Measurements from ENCODE around the gene SORL1.

Gene SORL1

DNA sequence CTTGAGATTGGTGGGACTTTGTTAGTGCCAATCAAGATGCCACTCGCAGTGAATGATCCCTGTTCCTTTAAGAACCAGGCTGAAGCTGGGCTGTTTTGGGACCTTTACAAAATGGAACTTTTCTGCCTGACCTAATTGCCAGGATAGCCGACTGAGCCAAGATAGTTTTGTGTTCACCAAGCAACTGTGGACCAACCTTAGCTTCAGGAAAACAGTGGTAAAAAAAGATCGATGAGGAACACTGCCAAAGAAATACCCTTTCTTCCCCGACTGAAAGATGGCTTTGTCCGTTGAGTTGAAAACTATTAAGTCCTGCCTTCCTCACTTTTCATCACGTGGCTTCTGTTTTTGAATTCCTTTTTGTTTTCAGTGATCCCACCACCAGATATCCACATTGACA is 158.6 kb downstream of the SORL1 start:
- Histone ChIP-seq H3K4me3 (ENCODE audit: low read length, poor library complexity, severe bottlenecking) (no peak overlapping the region), H3K36me3 (ENCODE audit: insufficient read depth, low read length) (peaks cover 100% of the 10 kb centered on the region), H3K9me3 (ENCODE audit: insufficient read depth, low read depth, low read length) (no peaks in the 10 kb centered on the region), H3K4me2 (ENCODE audit: low read depth, low read length, poor library complexity, severe bottlenecking) (no peak overlapping the region), H2AFZ (ENCODE audit: low read length) (no peak overlapping the region), H3F3A (ENCODE audit: low read depth) (no peaks in the 10 kb centered on the region), H3K4me1 (ENCODE audit: insufficient read depth, low read length, poor library complexity, severe bottlenecking) (no peaks in the 10 kb centered on the region), H3K27me3 (ENCODE audit: insufficient read depth, low read length, poor library complexity, severe bottlenecking) (no peaks in the 10 kb centered on the region), H3K79me2 (ENCODE audit: insufficient read depth, low read length) (no peaks in the 10 kb centered on the region), H3K9ac (ENCODE audit: low read depth, low read length, poor library complexity, severe bottlenecking) (no peak overlapping the region), H3K9me2 (replicated peaks; ENCODE audit: low read depth, low read length) (no peaks in the 10 kb centered on the region), H4K20me1 (ENCODE audit: insufficient read depth, low read length, poor library complexity, severe bottlenecking) (no peaks in the 10 kb centered on the region)
- TF ChIP-seq EZH2phosphoT487 (IDR thresholded peaks at IDR 0.05; ENCODE audit: borderline replicate concordance): no peak
- TF ChIP-seq, protein P1, sequence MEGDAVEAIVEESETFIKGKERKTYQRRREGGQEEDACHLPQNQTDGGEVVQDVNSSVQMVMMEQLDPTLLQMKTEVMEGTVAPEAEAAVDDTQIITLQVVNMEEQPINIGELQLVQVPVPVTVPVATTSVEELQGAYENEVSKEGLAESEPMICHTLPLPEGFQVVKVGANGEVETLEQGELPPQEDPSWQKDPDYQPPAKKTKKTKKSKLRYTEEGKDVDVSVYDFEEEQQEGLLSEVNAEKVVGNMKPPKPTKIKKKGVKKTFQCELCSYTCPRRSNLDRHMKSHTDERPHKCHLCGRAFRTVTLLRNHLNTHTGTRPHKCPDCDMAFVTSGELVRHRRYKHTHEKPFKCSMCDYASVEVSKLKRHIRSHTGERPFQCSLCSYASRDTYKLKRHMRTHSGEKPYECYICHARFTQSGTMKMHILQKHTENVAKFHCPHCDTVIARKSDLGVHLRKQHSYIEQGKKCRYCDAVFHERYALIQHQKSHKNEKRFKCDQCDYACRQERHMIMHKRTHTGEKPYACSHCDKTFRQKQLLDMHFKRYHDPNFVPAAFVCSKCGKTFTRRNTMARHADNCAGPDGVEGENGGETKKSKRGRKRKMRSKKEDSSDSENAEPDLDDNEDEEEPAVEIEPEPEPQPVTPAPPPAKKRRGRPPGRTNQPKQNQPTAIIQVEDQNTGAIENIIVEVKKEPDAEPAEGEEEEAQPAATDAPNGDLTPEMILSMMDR (conservative IDR thresholded peaks at IDR 0.05; ENCODE audit: low read length): no peak

DNA sequence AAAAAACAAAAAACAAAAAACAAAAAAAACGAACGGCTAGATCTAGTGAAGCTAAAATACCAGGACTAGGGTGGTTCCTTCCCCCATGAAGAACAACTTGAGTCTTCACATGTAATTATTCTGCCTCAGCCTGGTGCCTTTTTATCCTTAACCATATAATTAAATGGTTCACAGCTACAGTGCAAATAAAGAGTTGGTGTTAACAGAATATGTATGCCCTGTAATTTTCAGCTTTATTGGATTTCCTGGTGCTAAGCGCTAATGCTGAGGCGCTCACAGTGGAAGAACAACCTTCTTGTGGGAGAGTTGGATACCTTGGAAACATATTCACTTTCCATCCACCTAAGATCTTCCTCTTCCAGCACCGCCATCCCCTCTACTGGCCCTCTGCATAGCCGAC is 159.1 kb downstream of the SORL1 start:
- TF ChIP-seq, protein P1 (conservative IDR thresholded peaks at IDR 0.05; ENCODE audit: low read length): no peak
- no peak for TF ChIP-seq EZH2phosphoT487 (IDR thresholded peaks at IDR 0.05; ENCODE audit: borderline replicate concordance)
- H3K9me3 ChIP-seq (ENCODE audit: insufficient read depth, low read depth, low read length): no peaks in the 10 kb centered on the region
- no peaks in the 10 kb centered on the region for H3K79me2 ChIP-seq (ENCODE audit: insufficient read depth, low read length)
- H3K9me2 ChIP-seq (replicated peaks; ENCODE audit: low read depth, low read length): no peaks in the 10 kb centered on the region
- H2AFZ ChIP-seq (ENCODE audit: low read length): no peak overlapping the region
- H3K27me3 ChIP-seq (ENCODE audit: insufficient read depth, low read length, poor library complexity, severe bottlenecking): no peaks in the 10 kb centered on the region
- H3K4me3 ChIP-seq (ENCODE audit: low read length, poor library complexity, severe bottlenecking): no peak overlapping the region
- no peaks in the 10 kb centered on the region for H4K20me1 ChIP-seq (ENCODE audit: insufficient read depth, low read length, poor library complexity, severe bottlenecking)
- H3K4me1 ChIP-seq (ENCODE audit: insufficient read depth, low read length, poor library complexity, severe bottlenecking): no peaks in the 10 kb centered on the region
- peaks cover 100% of the 10 kb centered on the region for H3K36me3 ChIP-seq (ENCODE audit: insufficient read depth, low read length)
- H3F3A ChIP-seq (ENCODE audit: low read depth): no peaks in the 10 kb centered on the region
- no peak overlapping the region for H3K4me2 ChIP-seq (ENCODE audit: low read depth, low read length, poor library complexity, severe bottlenecking)
- no peak overlapping the region for H3K9ac ChIP-seq (ENCODE audit: low read depth, low read length, poor library complexity, severe bottlenecking)

DNA sequence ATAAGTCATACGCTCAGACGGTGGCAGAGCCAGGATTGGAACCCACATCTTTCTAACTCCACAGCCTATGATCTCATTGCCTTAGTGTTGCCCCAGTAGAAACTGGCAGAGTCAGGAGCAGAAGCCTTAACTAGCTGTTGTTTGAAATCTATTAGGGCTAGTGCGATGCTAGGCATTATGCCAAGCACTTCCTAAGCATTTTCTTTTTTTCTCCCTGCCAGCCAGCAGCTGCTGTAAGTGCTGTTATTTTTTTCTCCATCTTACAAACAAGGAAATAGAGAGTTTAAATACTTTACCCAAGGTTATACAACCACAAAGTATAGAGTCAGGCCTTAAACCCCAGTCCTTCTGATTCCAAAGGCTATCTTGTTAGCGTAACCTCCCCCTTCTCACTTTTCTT is 161.6 kb downstream of the SORL1 start:
- peaks cover 100% of the 10 kb centered on the region for H3K36me3 ChIP-seq (ENCODE audit: insufficient read depth, low read length)
- H3K4me2 ChIP-seq (ENCODE audit: low read depth, low read length, poor library complexity, severe bottlenecking): no peak overlapping the region
- no peak overlapping the region for H3K4me3 ChIP-seq (ENCODE audit: low read length, poor library complexity, severe bottlenecking)
- no peaks in the 10 kb centered on the region for H3K9me2 ChIP-seq (replicated peaks; ENCODE audit: low read depth, low read length)
- H3K9ac ChIP-seq (ENCODE audit: low read depth, low read length, poor library complexity, severe bottlenecking): no peak overlapping the region
- no peak for TF ChIP-seq EZH2phosphoT487 (IDR thresholded peaks at IDR 0.05; ENCODE audit: borderline replicate concordance)
- TF ChIP-seq, protein P1 (conservative IDR thresholded peaks at IDR 0.05; ENCODE audit: low read length): no peak
- no peaks in the 10 kb centered on the region for H3K9me3 ChIP-seq (ENCODE audit: insufficient read depth, low read depth, low read length)
- no peaks in the 10 kb centered on the region for H3K4me1 ChIP-seq (ENCODE audit: insufficient read depth, low read length, poor library complexity, severe bottlenecking)
- no peaks in the 10 kb centered on the region for H3F3A ChIP-seq (ENCODE audit: low read depth)
- no peaks in the 10 kb centered on the region for H3K79me2 ChIP-seq (ENCODE audit: insufficient read depth, low read length)
- H4K20me1 ChIP-seq (ENCODE audit: insufficient read depth, low read length, poor library complexity, severe bottlenecking): no peaks in the 10 kb centered on the region
- no peaks in the 10 kb centered on the region for H3K27me3 ChIP-seq (ENCODE audit: insufficient read depth, low read length, poor library complexity, severe bottlenecking)
- H2AFZ ChIP-seq (ENCODE audit: low read length): no peak overlapping the region

Measured in Loucy (cell line).